ENCODE measurements around the gene GNRH2.
"Not testable (repeated sequence)": the region's sequence is repeated elsewhere in the genome, so short reads cannot be mapped to it uniquely, and the experiment has no call there.

Gene GNRH2

DNA sequence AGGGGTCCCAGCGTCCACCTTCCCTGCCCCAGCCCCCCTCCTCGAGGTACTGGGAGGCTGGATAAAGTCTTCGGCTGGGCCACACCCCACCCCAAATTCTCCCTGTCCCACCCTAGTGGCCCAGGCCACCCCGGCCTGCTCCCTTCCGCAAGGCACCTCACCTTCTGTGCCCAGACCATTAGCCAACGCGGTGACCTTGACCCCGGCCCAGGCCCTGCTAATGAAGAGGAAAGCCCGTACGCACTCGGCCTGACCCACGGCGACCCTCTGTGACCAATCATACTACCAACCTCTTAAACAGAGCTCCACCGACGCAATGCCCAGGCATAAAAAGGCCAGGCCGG is 27.8 kb downstream of the GNRH2 start:
- Histone ChIP-seq H2AFZ (ENCODE audit: low read depth) (no peak overlapping the region), H4K20me1 (ENCODE audit: insufficient read depth) (no peaks in the 10 kb centered on the region), H3K27me3 (ENCODE audit: insufficient read depth, low read depth) (no peaks in the 10 kb centered on the region), H3K27ac (no peak overlapping the region), H3K9ac (no peak overlapping the region), H3K4me2 (no peak overlapping the region), H3K36me3 (ENCODE audit: insufficient read depth) (no peaks in the 10 kb centered on the region), H3K4me1 (ENCODE audit: low read depth, poor library complexity, severe bottlenecking) (no peaks in the 10 kb centered on the region), H3K4me3 (IDR thresholded peaks at IDR 0.05; ENCODE audit: insufficient read depth, low read depth, low read length) (no peak overlapping the region), H3K79me2 (ENCODE audit: insufficient read depth, low read depth) (no peaks in the 10 kb centered on the region)
- TF ChIP-seq, protein P1, sequence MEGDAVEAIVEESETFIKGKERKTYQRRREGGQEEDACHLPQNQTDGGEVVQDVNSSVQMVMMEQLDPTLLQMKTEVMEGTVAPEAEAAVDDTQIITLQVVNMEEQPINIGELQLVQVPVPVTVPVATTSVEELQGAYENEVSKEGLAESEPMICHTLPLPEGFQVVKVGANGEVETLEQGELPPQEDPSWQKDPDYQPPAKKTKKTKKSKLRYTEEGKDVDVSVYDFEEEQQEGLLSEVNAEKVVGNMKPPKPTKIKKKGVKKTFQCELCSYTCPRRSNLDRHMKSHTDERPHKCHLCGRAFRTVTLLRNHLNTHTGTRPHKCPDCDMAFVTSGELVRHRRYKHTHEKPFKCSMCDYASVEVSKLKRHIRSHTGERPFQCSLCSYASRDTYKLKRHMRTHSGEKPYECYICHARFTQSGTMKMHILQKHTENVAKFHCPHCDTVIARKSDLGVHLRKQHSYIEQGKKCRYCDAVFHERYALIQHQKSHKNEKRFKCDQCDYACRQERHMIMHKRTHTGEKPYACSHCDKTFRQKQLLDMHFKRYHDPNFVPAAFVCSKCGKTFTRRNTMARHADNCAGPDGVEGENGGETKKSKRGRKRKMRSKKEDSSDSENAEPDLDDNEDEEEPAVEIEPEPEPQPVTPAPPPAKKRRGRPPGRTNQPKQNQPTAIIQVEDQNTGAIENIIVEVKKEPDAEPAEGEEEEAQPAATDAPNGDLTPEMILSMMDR (conservative IDR thresholded peaks at IDR 0.05; ENCODE audit: low read depth, low read length) = no peak

DNA sequence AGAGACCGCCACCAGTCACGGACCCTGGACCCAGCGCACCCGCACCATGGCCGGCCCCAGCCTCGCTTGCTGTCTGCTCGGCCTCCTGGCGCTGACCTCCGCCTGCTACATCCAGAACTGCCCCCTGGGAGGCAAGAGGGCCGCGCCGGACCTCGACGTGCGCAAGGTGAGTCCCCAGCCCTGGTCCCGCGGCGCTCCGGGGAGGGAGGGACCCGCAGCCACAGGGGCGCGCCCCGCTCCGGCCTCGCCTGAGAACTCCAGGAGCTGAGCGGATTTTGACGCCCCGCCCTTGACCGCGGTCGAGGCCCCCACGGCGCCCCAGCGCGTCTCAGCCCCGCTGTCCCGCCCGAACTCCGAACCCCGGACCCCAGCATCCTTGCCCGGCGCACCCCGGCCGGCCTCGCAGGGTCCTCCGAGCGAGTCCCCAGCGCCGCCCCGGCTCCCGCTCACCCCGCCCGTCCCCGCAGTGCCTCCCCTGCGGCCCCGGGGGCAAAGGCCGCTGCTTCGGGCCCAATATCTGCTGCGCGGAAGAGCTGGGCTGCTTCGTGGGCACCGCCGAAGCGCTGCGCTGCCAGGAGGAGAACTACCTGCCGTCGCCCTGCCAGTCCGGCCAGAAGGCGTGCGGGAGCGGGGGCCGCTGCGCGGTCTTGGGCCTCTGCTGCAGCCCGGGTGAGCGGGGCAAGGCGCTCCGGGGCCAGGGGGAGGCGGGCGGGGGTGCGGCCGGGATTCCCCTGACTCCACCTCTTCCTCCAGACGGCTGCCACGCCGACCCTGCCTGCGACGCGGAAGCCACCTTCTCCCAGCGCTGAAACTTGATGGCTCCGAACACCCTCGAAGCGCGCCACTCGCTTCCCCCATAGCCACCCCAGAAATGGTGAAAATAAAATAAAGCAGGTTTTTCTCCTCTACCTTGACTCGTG is 28.4 kb downstream of the GNRH2 start, which contains the start of gene OXT:
Gene OXT, plus strand, starts transcription at position 11 of the 920 bp plus-strand sequence. Its CDS starts 36 bp downstream, at position 47.
- Histone ChIP-seq H3K9ac (no peak within 1 kb of the TSS), H3K79me2 (ENCODE audit: insufficient read depth, low read depth) (no peaks in the 10 kb centered on the region), H3K4me3 (IDR thresholded peaks at IDR 0.05; ENCODE audit: insufficient read depth, low read depth, low read length) (no peak within 1 kb of the TSS), H2AFZ (ENCODE audit: low read depth) (no peak within 1 kb of the TSS), H3K27me3 (ENCODE audit: insufficient read depth, low read depth) (no peaks in the 10 kb centered on the region), H3K4me2 (no peak within 1 kb of the TSS), H4K20me1 (ENCODE audit: insufficient read depth) (no peaks in the 10 kb centered on the region), H3K36me3 (ENCODE audit: insufficient read depth) (no peaks in the 10 kb centered on the region), H3K4me1 (ENCODE audit: low read depth, poor library complexity, severe bottlenecking) (no peaks in the 10 kb centered on the region), H3K27ac (no peak within 1 kb of the TSS)
- TF ChIP-seq, protein P1 (conservative IDR thresholded peaks at IDR 0.05; ENCODE audit: low read depth, low read length) = no peak

DNA sequence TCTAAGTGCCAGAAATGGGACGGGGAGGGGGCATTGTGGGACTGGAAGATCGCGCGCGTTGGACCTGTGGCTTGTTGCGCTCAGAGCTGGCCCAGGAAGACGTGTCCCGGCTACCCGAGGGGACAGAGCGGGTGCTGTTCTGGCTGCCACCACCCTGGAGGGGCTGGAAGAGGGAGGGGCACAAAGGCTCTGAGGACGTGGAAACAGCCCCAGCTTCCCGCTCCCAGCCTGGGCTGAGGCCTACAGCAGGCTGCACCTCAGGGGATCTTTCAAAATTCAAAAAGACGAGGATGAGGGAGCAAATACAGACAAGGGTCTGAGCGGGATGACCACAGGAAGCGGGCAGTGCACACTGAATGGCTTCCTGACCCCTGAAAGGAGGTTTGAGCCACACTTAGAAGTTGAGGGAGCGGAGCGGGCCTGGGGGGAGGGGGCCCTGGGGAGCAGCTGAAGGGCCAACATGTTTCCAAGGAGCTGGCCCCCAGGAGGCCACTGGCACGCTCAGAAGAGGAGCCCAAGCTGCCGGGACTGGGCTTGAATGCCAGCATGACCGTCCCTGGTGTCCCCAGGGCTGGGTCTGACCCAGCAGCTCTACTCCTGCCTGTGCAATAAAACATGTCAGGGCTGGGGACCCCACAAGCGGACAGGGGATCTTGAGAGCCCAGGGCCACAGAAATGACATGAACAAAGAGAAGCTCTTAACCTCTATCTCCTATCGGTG is 29.3 kb downstream of the GNRH2 start:
- Histone ChIP-seq H3K36me3 (ENCODE audit: insufficient read depth) (no peaks in the 10 kb centered on the region), H3K4me3 (IDR thresholded peaks at IDR 0.05; ENCODE audit: insufficient read depth, low read depth, low read length) (no peak overlapping the region), H3K27ac (no peak overlapping the region), H4K20me1 (ENCODE audit: insufficient read depth) (no peaks in the 10 kb centered on the region), H3K79me2 (ENCODE audit: insufficient read depth, low read depth) (no peaks in the 10 kb centered on the region), H3K4me2 (no peak overlapping the region), H3K27me3 (ENCODE audit: insufficient read depth, low read depth) (no peaks in the 10 kb centered on the region), H3K9ac (no peak overlapping the region), H3K4me1 (ENCODE audit: low read depth, poor library complexity, severe bottlenecking) (no peaks in the 10 kb centered on the region), H2AFZ (ENCODE audit: low read depth) (no peak overlapping the region)
- TF ChIP-seq, protein P1 (conservative IDR thresholded peaks at IDR 0.05; ENCODE audit: low read depth, low read length) = no peak

DNA sequence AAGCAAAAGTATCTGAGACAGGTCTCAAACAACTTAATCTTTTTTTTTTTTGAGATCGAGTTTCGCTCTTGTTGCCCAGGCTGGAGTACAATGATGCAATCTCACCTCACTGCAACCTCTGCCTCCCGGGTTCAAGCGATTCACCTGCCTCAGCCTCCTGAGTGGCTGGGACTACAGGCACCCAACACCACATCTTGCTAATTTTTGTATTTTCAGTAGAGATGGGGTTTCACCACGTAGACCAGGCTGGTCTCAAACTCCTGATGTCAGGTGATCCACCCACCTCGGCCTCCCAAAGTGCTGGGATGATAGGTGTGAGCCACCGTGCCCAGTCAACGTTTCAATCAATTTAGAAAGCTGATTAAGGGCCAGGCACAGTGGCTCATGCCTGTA is 29.8 kb downstream of the GNRH2 start:
- H3K4me1 ChIP-seq (ENCODE audit: low read depth, poor library complexity, severe bottlenecking); H4K20me1 ChIP-seq (ENCODE audit: insufficient read depth); H3K4me2 ChIP-seq; H3K27ac ChIP-seq; H3K4me3 ChIP-seq (IDR thresholded peaks at IDR 0.05; ENCODE audit: insufficient read depth, low read depth, low read length); H3K79me2 ChIP-seq (ENCODE audit: insufficient read depth, low read depth); H3K27me3 ChIP-seq (ENCODE audit: insufficient read depth, low read depth); H3K36me3 ChIP-seq (ENCODE audit: insufficient read depth); H2AFZ ChIP-seq (ENCODE audit: low read depth); H3K9ac ChIP-seq: not testable (repeated sequence)
